Measurements from ENCODE around the gene ST8SIA5.

The ST8SIA5 gene

DNA sequence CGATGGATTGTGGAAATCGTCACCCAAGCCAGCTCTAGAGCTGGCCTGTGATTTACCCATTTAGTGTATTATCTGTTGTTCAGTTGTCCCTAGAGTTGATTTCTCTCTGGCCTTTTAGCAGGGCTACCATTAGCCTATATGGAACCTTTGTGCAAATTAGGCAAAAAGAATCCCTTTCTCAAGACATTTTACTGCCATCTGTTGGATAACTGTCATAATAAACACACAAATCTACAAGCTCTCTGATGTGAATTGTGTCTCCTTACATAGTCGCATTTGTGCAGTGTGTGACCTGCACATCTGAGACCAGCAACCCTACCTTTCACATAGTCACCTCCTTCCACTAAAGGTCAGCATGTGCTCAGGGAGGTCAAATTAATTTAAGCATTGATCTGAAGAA, 133.9 kb downstream of the ST8SIA5 start:
- DNase-seq, result no peak

DNA sequence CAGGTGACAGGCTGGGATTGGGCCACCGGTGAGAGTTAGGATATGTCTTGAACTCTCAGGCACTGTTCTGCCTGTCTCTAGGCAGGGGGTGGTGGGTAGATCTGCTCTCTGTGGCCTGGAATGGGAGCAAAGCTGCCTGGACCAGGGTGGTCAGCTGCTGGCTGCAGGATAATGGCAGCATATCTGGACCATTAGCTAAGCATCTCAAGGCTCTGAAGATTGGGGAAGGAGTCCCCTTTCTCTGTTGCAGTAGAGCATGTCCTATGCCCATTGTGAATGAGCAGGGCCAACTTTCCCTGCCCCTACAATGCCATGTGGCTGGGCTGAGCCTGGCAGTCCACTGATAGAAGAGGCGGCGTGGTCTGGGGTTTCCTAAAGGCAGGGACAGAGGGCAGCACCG, 134.4 kb downstream of the ST8SIA5 start:
- no peak for DNase-seq

DNA sequence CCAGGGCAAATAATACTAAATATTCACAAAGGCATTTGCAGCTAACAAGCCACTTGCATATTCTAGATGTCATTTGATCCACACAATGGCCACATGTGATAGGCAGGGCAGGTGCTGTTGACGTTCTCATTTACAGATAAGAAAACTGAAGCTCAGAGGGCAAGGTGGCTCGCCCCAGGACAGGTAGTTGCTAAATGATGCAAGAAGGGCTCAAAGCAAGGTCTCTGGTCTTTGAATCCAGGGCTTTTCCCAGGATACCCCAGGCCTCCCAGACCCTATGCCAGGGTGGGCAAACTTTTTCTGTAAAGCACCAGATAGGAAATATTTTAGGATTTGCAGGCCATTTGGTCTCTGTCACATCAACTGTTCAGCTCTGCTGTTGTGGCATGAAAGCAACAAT, 135.0 kb downstream of the ST8SIA5 start:
- no peak for DNase-seq

DNA sequence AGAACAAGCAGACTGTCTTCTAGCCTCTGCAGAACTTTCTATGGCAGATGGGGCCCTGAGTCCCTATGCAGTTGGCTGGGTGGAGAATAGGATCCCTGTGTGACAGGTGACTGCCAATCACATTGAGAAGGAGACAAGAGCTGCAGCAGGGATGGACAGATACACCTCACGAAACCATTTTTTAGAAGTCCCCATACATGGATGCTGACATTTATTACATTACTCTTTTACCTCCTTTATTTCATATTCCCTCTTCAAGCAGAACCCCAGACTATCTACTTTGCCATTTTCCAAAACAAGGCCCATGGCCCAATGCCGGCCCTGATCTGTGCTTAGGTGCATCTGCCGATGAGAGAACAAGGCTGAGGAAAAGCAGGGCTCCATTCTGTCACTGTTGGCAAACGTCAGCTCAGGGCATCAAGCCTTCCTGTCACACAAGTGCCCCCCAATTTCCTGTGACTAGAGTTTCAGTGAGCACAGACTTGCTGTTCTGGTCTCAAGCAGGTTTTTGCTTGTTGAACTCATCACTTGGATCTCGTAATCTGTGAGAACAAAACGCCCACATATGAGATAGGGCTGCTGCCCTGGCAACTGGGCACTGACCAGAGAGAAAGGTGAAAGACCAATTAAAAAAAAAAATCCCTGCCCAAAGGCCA, 135.6 kb downstream of the ST8SIA5 start:
- DNase-seq, result no peak

DNA sequence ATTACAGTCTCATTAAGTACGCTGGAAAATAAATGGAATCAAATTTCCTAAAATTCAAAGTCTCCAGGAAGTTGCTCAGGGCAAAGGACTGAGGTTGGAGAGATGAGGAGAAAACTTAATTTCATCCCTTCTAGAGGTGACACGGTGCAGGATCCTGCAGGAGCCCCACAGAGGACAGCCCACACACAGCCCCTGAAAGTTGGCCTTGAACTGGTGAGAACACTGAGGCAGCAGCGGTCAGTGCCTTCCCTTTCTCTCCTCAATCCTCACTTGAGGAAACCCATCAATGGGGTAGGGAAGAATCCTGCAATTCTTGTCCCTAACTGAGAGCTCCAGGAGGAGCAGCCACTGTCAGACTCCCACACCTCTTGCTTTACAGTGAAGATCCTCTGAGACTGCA, 137.3 kb downstream of the ST8SIA5 start:
- DNase-seq, result no peak

Measured in T-helper 9 cell (primary cell).